ENCODE results near the gene MCOLN2.

- TF ChIP-seq EZH2phosphoT487 (IDR thresholded peaks at IDR 0.05; ENCODE audit: borderline replicate concordance, low read depth, low read length) (no peak), CTCF (conservative IDR thresholded peaks at IDR 0.05; ENCODE audit: low read length) (no peak)
Observed at GRCh38 chr1:84991097-84991920, 5.6 kb downstream of the MCOLN2 start.
